Parathyroid adenoma (tissue), 2 donors: ENCODE measurements around the gene IRGQ.
A peak's percentile ranks its signal among the peaks of the same experiment; 100 is the strongest.

Experiments used
- H2AFZ ChIP-seq: fragments of 300-600 bp; sonication (generic); one replicate; pipeline ENCODE4 v1.7.0; 2017; ENCODE audit warnings: antibody characterized with exemption, mild to moderate bottlenecking
- H3K27ac ChIP-seq: fragments of 300-600 bp; sonication (generic); one replicate; pipeline ENCODE4 v1.7.0; 2017
- H3K27me3 ChIP-seq: fragments of 300-600 bp; sonication (generic); one replicate; pipeline ENCODE4 v1.7.0; 2017; ENCODE audit warnings: low read length; ENCODE audit not compliant: control insufficient read depth, insufficient read depth
- H3K36me3 ChIP-seq: fragments of 300-600 bp; sonication (generic); one replicate; pipeline ENCODE4 v1.7.0; 2017; ENCODE audit warnings: low read length; ENCODE audit not compliant: control insufficient read depth, insufficient read depth
- H3K4me1 ChIP-seq: fragments of 300-600 bp; sonication (generic); one replicate; pipeline ENCODE4 v1.7.0; 2017; ENCODE audit warnings: control low read depth
- H3K4me2 ChIP-seq: fragments of 300-600 bp; sonication (generic); one replicate; pipeline ENCODE4 v1.7.0; 2017; ENCODE audit warnings: low read length
- H3K4me3 ChIP-seq: fragments of 300-600 bp; sonication (generic); one replicate; pipeline ENCODE4 v1.7.0; 2017; ENCODE audit warnings: low read depth, low read length
- H3K79me2 ChIP-seq: fragments of 300-600 bp; sonication (generic); one replicate; pipeline ENCODE4 v1.7.0; 2017; ENCODE audit warnings: control low read depth
- H3K9ac ChIP-seq: fragments of 300-600 bp; sonication (generic); one replicate; pipeline ENCODE4 v1.7.0; 2017; ENCODE audit warnings: mild to moderate bottlenecking
- H3K9me3 ChIP-seq: fragments of 300-600 bp; sonication (generic); one replicate; pipeline ENCODE4 v1.7.0; 2017; ENCODE audit warnings: low read length; ENCODE audit not compliant: control insufficient read depth
- TF ChIP-seq, protein P1 (sequence below): fragments of 300-600 bp; sonication (generic); IDR thresholded peaks from one replicate; pipeline ENCODE4 v1.7.0; 2017; ENCODE audit warnings: antibody characterized with exemption, mild to moderate bottlenecking
- donor health status: primary hyperparathyroidism.

The IRGQ gene

DNA sequence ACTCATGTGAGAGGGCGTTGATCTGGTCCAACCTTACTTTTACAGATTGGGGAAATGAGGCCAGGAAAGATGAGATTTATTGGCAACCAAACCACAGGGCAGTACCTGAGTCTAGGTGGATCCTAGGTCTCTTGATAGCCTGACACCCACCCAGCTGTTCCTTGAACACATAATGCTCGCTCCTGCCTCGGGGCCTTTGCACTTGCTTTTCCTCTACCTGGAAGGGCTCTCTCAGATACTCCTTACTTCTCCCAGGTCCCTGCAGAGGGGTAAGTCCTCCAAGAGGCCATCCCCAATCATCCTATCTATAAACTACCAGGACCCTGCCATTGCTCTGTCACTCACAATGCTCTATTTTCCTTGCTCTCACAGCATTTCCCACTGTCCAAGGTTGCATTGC, 55.6 kb downstream of the IRGQ start:
- TF ChIP-seq, protein P1, sequence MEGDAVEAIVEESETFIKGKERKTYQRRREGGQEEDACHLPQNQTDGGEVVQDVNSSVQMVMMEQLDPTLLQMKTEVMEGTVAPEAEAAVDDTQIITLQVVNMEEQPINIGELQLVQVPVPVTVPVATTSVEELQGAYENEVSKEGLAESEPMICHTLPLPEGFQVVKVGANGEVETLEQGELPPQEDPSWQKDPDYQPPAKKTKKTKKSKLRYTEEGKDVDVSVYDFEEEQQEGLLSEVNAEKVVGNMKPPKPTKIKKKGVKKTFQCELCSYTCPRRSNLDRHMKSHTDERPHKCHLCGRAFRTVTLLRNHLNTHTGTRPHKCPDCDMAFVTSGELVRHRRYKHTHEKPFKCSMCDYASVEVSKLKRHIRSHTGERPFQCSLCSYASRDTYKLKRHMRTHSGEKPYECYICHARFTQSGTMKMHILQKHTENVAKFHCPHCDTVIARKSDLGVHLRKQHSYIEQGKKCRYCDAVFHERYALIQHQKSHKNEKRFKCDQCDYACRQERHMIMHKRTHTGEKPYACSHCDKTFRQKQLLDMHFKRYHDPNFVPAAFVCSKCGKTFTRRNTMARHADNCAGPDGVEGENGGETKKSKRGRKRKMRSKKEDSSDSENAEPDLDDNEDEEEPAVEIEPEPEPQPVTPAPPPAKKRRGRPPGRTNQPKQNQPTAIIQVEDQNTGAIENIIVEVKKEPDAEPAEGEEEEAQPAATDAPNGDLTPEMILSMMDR: no peak

GRCh38 chr19:43538922-43539321, 57.0 kb downstream of the IRGQ start:
- no peaks in the 10 kb centered on the region for H3K27me3 ChIP-seq
- no peaks in the 10 kb centered on the region for H3K36me3 ChIP-seq
- no peaks in the 10 kb centered on the region for H3K9me3 ChIP-seq
- H3K9ac ChIP-seq: no peak overlapping the region
- peaks cover 8% of the 10 kb centered on the region for H3K4me1 ChIP-seq
- TF ChIP-seq, protein P1: no peak
- H3K4me2 ChIP-seq: no peak overlapping the region
- H3K79me2 ChIP-seq: no peaks in the 10 kb centered on the region
- no peak overlapping the region for H3K4me3 ChIP-seq
- no peak overlapping the region for H3K27ac ChIP-seq
- H2AFZ ChIP-seq: no peak overlapping the region

More for the DNA sequence above, 55.6 kb downstream of the IRGQ start:
- no peaks in the 10 kb centered on the region for H3K79me2 ChIP-seq
- H3K27me3 ChIP-seq: no peaks in the 10 kb centered on the region
- H3K9ac ChIP-seq: no peak overlapping the region
- H3K36me3 ChIP-seq: no peaks in the 10 kb centered on the region
- no peak overlapping the region for H2AFZ ChIP-seq
- no peak overlapping the region for H3K4me3 ChIP-seq
- no peak overlapping the region for H3K27ac ChIP-seq
- no peaks in the 10 kb centered on the region for H3K9me3 ChIP-seq
- H3K4me1 ChIP-seq: no peaks in the 10 kb centered on the region
- no peak overlapping the region for H3K4me2 ChIP-seq

DNA sequence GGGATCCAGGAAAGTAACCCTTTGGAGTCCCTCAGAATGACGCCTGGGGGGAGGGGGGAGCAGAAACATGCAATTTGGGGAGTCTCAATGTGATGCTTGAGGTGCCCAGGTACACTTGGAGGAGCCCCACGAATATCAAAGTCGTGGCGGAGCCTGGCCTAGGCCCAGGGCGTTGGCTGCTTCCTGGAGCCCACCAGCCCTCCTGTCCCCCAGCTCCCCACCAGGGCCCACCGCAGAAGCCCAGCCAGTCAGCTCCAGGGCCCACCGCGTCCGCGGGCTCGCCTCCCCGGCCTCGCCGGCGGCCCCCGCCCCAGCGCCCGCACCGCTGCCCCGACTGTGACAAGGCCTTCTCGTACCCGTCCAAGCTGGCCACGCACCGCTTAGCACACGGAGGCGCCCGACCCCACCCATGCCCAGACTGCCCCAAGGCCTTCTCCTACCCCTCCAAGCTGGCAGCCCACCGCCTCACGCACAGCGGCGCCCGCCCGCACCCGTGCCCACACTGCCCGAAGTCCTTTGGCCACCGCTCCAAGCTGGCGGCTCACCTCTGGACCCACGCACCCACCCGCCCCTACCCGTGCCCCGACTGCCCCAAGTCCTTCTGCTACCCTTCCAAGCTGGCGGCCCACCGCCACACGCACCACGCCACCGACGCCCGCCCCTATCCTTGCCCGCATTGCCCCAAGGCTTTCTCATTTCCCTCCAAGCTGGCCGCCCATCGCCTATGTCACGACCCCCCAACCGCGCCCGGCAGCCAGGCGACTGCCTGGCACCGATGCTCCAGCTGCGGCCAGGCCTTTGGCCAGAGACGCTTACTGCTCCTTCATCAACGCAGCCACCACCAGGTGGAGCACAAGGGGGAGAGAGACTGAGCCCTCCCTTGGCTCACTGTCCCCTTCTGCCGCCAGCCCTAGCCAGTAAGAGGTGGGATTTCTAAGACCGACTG, 60.8 kb downstream of the IRGQ start:
- H3K4me2 ChIP-seq: peak overlapping the region; percentile 91
- H3K9me3 ChIP-seq: no peaks in the 10 kb centered on the region
- H3K4me3 ChIP-seq: no peak overlapping the region
- no peaks in the 10 kb centered on the region for H3K79me2 ChIP-seq
- H3K27ac ChIP-seq: peak overlapping the region; percentile 92
- peaks cover 16% of the 10 kb centered on the region for H3K4me1 ChIP-seq
- TF ChIP-seq, protein P1: peak; percentile 70
- H2AFZ ChIP-seq: peak overlapping the region; percentile 90
- no peak overlapping the region for H3K9ac ChIP-seq
- no peaks in the 10 kb centered on the region for H3K36me3 ChIP-seq
- H3K27me3 ChIP-seq: no peaks in the 10 kb centered on the region
